ENCODE data around the gene ABTB2.

DNA sequence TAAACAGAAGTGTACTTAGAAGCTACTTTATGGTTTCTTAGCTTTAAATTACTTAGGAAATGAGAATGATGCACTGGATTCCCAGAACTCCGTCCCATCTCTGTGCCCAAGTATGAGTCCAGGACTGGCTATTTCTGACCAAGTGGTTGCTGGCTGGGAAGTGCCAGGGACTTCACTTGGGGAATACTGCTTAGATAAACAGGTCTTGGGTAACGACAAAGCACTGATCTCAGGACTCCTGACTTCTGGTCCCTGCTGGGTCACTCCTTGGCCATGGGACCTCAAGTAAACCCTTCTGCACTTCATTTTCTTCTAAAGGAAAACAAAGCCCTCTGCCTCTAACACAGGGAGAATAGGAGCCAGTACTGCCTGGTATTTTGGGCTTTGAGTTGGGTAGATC, 27.9 kb downstream of the ABTB2 start:
- TF ChIP-seq, protein P1, sequence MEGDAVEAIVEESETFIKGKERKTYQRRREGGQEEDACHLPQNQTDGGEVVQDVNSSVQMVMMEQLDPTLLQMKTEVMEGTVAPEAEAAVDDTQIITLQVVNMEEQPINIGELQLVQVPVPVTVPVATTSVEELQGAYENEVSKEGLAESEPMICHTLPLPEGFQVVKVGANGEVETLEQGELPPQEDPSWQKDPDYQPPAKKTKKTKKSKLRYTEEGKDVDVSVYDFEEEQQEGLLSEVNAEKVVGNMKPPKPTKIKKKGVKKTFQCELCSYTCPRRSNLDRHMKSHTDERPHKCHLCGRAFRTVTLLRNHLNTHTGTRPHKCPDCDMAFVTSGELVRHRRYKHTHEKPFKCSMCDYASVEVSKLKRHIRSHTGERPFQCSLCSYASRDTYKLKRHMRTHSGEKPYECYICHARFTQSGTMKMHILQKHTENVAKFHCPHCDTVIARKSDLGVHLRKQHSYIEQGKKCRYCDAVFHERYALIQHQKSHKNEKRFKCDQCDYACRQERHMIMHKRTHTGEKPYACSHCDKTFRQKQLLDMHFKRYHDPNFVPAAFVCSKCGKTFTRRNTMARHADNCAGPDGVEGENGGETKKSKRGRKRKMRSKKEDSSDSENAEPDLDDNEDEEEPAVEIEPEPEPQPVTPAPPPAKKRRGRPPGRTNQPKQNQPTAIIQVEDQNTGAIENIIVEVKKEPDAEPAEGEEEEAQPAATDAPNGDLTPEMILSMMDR (IDR thresholded peaks at IDR 0.05; ENCODE audit: poor library complexity, severe bottlenecking), result no peak
- TF ChIP-seq RAD21 (conservative IDR thresholded peaks at IDR 0.05), result no peak
- no peak for TF ChIP-seq EP300 (conservative IDR thresholded peaks at IDR 0.05; ENCODE audit: poor library complexity, severe bottlenecking)
- TF ChIP-seq, protein P2, sequence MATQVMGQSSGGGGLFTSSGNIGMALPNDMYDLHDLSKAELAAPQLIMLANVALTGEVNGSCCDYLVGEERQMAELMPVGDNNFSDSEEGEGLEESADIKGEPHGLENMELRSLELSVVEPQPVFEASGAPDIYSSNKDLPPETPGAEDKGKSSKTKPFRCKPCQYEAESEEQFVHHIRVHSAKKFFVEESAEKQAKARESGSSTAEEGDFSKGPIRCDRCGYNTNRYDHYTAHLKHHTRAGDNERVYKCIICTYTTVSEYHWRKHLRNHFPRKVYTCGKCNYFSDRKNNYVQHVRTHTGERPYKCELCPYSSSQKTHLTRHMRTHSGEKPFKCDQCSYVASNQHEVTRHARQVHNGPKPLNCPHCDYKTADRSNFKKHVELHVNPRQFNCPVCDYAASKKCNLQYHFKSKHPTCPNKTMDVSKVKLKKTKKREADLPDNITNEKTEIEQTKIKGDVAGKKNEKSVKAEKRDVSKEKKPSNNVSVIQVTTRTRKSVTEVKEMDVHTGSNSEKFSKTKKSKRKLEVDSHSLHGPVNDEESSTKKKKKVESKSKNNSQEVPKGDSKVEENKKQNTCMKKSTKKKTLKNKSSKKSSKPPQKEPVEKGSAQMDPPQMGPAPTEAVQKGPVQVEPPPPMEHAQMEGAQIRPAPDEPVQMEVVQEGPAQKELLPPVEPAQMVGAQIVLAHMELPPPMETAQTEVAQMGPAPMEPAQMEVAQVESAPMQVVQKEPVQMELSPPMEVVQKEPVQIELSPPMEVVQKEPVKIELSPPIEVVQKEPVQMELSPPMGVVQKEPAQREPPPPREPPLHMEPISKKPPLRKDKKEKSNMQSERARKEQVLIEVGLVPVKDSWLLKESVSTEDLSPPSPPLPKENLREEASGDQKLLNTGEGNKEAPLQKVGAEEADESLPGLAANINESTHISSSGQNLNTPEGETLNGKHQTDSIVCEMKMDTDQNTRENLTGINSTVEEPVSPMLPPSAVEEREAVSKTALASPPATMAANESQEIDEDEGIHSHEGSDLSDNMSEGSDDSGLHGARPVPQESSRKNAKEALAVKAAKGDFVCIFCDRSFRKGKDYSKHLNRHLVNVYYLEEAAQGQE (IDR thresholded peaks at IDR 0.05; ENCODE audit: borderline replicate concordance), result no peak
- TF ChIP-seq SMC3 (conservative IDR thresholded peaks at IDR 0.05; ENCODE audit: poor library complexity), result no peak
- TF ChIP-seq EZH2 (IDR thresholded peaks at IDR 0.05; ENCODE audit: borderline replicate concordance, insufficient read depth, low read length, poor library complexity, severe bottlenecking), result no peak

Measured in neural cell (in vitro differentiated cells).